Adipose tissue (tissue), 3 donors: Measurements from ENCODE around the gene C1GALT1. TPM values are rescaled to one million over a fixed set of nuclear protein-coding genes. Genes with fewer than 3 reads are reported as not detected.

Experiments used
- H3K27ac ChIP-seq: one replicate; pipeline ENCODE4 v1.5.1; 2013; ENCODE audit warnings: low read depth, low read length
- WGBS, 3 donors: extraction: QIAGEN DNeasy Blood & Tissue Kit; methylation state at CpG; one replicate each; pipeline ENCODE4 v1.1.7; 2013; 5-methylcytosine and 5-hydroxymethylcytosine counted together
- polyA plus RNA-seq, 3 donors: library from polyadenylated mRNA; stranded (reverse); fragments of 200-250 nt; gene quantifications; one replicate each; pipeline ENCODE4 v1.2.3, GENCODE V29; 2013
- donor health status: healthy with polysubstance abuse.
- donor health status: Bipolar disorder and iron deficiency.
- donor health status: healthy.

C1GALT1 gene
- polyA plus RNA-seq, 3 donors: 3.1 to 12.3 (median 6.0) TPM

- WGBS, 3 donors: 97 to 98% (median 98%) methylated on average over 2 of the region's 2 CpGs
- H3K27ac ChIP-seq: no peak overlapping the region
Observed at GRCh38 chr7:7293092-7293491, 110.7 kb downstream of the C1GALT1 start.

- WGBS, 3 donors: 87 to 89% (median 87%) methylated on average over 4 of the region's 4 CpGs
- H3K27ac ChIP-seq: no peak overlapping the region
Observed at GRCh38 chr7:7294911-7295310, 112.6 kb downstream of the C1GALT1 start.
